HL-60 (cell line): Measurements from ENCODE around the gene NVL.

Experiments
- DNase-seq, 2 experiments: peaks; one replicate each; pipeline ENCODE4 v3.0.0-alpha.2; 2010 to 2020; ENCODE audit warnings: low read depth in 1 of 2, low spot score in 1 of 2
- H3K27ac ChIP-seq: fragments of 250-450 bp; sonication (Bioruptor Pico); replicated peaks from 2 replicates; pipeline ENCODE4 v1.5.1; 2020; ENCODE audit warnings: mild to moderate bottlenecking, moderate library complexity
- H3K27me3 ChIP-seq: fragments of 250-450 bp; sonication (Bioruptor Pico); 2 replicates; pipeline ENCODE4 v1.5.1; 2021; ENCODE audit warnings: mild to moderate bottlenecking, moderate library complexity; ENCODE audit not compliant: insufficient read depth, poor library complexity, severe bottlenecking
- H3K4me3 ChIP-seq: replicated peaks from 2 replicates; pipeline ENCODE4 v1.5.1; 2011; ENCODE audit warnings: mild to moderate bottlenecking, control low read depth, low read length; ENCODE audit not compliant: insufficient read depth
- GABPA ChIP-seq: IDR thresholded peaks from 2 replicates; pipeline ENCODE4 v1.6.1; 2012; ENCODE audit warnings: low read depth
- POLR2AphosphoS5 ChIP-seq: IDR thresholded peaks from 2 replicates; pipeline ENCODE4 v1.6.1; 2012; ENCODE audit warnings: low read depth
- SPI1 ChIP-seq: IDR thresholded peaks from 2 replicates; pipeline ENCODE4 v1.6.1; 2012; ENCODE audit warnings: low read depth, mild to moderate bottlenecking, borderline replicate concordance
- TF ChIP-seq, protein P1 (sequence below): IDR thresholded peaks from 2 replicates; pipeline ENCODE4 v1.6.1; 2012; ENCODE audit warnings: low read depth; ENCODE audit not compliant: insufficient replicate concordance
- TF ChIP-seq, protein P2 (sequence below): IDR thresholded peaks from one replicate; pipeline ENCODE4 v1.5.1; 2011; ENCODE audit warnings: low read length, control low read depth, inconsistent platforms; ENCODE audit not compliant: insufficient read depth

The NVL gene

DNA sequence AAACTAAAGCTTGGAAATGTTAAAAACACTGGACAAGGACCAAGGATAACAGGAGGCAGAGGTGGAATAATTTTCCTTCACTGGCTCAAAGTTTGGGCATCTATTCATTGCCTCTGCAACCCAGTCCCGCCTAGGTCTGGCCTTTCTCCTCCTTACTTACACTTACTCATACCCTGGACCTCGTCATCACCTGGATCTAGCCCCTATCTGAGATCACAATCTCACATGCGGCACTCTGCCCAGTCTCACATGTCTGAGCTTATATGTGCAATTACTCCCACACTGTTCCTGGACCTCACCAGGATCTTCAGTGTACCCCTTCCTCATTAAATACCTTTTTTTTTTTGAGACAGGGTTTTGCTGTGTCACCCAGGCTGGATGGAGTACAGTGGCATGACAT, 37.6 kb downstream of the NVL start:
- DNase-seq = no peak
- TF ChIP-seq SPI1 = no peak
- TF ChIP-seq, protein P1, sequence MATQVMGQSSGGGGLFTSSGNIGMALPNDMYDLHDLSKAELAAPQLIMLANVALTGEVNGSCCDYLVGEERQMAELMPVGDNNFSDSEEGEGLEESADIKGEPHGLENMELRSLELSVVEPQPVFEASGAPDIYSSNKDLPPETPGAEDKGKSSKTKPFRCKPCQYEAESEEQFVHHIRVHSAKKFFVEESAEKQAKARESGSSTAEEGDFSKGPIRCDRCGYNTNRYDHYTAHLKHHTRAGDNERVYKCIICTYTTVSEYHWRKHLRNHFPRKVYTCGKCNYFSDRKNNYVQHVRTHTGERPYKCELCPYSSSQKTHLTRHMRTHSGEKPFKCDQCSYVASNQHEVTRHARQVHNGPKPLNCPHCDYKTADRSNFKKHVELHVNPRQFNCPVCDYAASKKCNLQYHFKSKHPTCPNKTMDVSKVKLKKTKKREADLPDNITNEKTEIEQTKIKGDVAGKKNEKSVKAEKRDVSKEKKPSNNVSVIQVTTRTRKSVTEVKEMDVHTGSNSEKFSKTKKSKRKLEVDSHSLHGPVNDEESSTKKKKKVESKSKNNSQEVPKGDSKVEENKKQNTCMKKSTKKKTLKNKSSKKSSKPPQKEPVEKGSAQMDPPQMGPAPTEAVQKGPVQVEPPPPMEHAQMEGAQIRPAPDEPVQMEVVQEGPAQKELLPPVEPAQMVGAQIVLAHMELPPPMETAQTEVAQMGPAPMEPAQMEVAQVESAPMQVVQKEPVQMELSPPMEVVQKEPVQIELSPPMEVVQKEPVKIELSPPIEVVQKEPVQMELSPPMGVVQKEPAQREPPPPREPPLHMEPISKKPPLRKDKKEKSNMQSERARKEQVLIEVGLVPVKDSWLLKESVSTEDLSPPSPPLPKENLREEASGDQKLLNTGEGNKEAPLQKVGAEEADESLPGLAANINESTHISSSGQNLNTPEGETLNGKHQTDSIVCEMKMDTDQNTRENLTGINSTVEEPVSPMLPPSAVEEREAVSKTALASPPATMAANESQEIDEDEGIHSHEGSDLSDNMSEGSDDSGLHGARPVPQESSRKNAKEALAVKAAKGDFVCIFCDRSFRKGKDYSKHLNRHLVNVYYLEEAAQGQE = no peak
- TF ChIP-seq, protein P2, sequence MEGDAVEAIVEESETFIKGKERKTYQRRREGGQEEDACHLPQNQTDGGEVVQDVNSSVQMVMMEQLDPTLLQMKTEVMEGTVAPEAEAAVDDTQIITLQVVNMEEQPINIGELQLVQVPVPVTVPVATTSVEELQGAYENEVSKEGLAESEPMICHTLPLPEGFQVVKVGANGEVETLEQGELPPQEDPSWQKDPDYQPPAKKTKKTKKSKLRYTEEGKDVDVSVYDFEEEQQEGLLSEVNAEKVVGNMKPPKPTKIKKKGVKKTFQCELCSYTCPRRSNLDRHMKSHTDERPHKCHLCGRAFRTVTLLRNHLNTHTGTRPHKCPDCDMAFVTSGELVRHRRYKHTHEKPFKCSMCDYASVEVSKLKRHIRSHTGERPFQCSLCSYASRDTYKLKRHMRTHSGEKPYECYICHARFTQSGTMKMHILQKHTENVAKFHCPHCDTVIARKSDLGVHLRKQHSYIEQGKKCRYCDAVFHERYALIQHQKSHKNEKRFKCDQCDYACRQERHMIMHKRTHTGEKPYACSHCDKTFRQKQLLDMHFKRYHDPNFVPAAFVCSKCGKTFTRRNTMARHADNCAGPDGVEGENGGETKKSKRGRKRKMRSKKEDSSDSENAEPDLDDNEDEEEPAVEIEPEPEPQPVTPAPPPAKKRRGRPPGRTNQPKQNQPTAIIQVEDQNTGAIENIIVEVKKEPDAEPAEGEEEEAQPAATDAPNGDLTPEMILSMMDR = no peak
- TF ChIP-seq GABPA = no peak
- no peak for TF ChIP-seq POLR2AphosphoS5
- no peaks in the 10 kb centered on the region for H3K27me3 ChIP-seq
- no peak overlapping the region for H3K27ac ChIP-seq
- H3K4me3 ChIP-seq = no peak overlapping the region

DNA sequence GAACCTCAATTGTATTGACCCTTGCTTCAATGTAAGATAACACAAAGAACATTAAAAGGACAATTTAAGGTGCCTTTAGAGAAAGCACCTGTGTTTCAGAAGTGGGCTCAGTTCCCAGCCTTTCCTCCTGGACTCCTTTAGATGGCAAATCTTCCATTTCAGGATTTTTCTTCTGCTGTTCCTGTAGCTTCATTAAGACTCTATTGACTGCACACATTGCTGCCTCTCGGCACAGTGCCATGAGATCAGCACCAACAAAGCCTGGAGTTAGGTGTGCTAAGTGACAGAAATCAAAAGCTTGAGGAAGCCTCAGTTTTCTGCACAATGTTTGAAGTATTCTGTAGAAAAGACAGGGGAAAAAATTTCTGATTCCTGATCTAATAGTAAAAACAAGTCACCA, 40.6 kb downstream of the NVL start:
- Histone ChIP-seq H3K4me3 (no peak overlapping the region), H3K27ac (no peak overlapping the region), H3K27me3 (no peaks in the 10 kb centered on the region)
- TF ChIP-seq GABPA (no peak), POLR2AphosphoS5 (no peak), SPI1 (no peak)
- TF ChIP-seq, protein P1 = no peak
- TF ChIP-seq, protein P2 = no peak
- no peak for DNase-seq

DNA sequence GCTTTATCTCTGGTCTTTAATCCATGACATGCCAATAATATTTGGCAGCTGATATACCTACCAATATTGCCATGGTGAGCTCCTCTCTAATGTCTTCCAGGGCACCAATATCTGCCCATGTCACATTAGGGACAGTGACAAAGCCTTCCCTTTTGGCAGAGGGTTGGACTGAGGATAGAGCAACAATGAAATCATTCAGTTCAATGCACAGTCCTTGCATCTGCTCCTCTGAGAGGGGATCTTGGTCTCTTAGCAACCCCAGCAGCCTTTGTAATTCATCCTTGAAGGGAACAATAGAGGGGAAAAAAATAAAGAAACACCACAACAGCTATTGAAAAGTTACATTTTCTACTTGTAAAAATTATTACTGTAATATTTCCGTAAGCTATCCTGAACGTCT, 42.3 kb downstream of the NVL start:
- no peak overlapping the region for H3K27ac ChIP-seq
- TF ChIP-seq, protein P2 = no peak
- no peak for TF ChIP-seq GABPA
- no peak for TF ChIP-seq SPI1
- TF ChIP-seq, protein P1 = no peak
- TF ChIP-seq POLR2AphosphoS5 = no peak
- no peak for DNase-seq
- no peak overlapping the region for H3K4me3 ChIP-seq
- H3K27me3 ChIP-seq = no peaks in the 10 kb centered on the region
